Heart right ventricle (tissue), 16 donors: ENCODE data around the gene KLF18. TPM values are rescaled to one million over a fixed set of nuclear protein-coding genes. Genes with fewer than 3 reads are reported as not detected.

ENCODE experiments used
- ATAC-seq, 8 donors: fragments of 200-7000 bp; cut with Tn5 transposase; one replicate each; pipeline ENCODE4 v1.9.1; 2020; ENCODE audit warnings: mild to moderate bottlenecking in 8 of 8, moderate library complexity in 8 of 8, moderate number of reproducible peaks in 1 of 8
- DNase-seq, 2 donors: peaks; one replicate each; pipeline ENCODE4 v3.0.0-alpha.2; 2020
- H3K27ac ChIP-seq, 10 donors: fragments of 200-600 bp; sonication (generic) in 2 of 10; one replicate each; pipeline versions ENCODE4 v1.5.0 to v1.8.0; 2020 to 2022; ENCODE audit warnings: mild to moderate bottlenecking in 3 of 10
- H3K27me3 ChIP-seq, 7 donors: fragments of 200-600 bp; one replicate each; pipeline ENCODE4 v1.8.0; 2021 to 2022; ENCODE audit warnings: mild to moderate bottlenecking in 2 of 7
- H3K36me3 ChIP-seq, 9 donors: fragments of 200-600 bp; sonication (generic) in 1 of 9; one replicate each; pipeline versions ENCODE4 v1.5.0 to v1.8.0; 2020 to 2022; ENCODE audit warnings: mild to moderate bottlenecking in 2 of 9
- H3K4me1 ChIP-seq, 9 donors: fragments of 200-600 bp; sonication (generic) in 1 of 9; one replicate each; pipeline versions ENCODE4 v1.5.0 to v1.8.0; 2020 to 2022; ENCODE audit warnings: mild to moderate bottlenecking in 4 of 9
- H3K4me3 ChIP-seq, 10 donors: fragments of 200-600 bp; sonication (generic) in 2 of 10; one replicate each; pipeline versions ENCODE4 v1.5.0 to v1.8.0; 2020 to 2022; ENCODE audit warnings: mild to moderate bottlenecking in 7 of 10, moderate library complexity in 2 of 10
- H3K9me3 ChIP-seq, 11 donors: fragments of 200-600 bp in 10 of 11; sonication (generic) in 2 of 11; one replicate each; pipeline versions ENCODE4 v1.5.0 to v1.8.0; 2013 to 2022; ENCODE audit warnings: mild to moderate bottlenecking in 2 of 11, control low read depth in 1 of 11, moderate library complexity in 1 of 11
- CTCF ChIP-seq, 9 donors: fragments of 200-600 bp; sonication (generic) in 2 of 9; IDR thresholded peaks; one replicate each; pipeline versions ENCODE4 v1.5.0 to v1.8.0; 2021 to 2022; ENCODE audit warnings: antibody characterized with exemption in 9 of 9, mild to moderate bottlenecking in 5 of 9, moderate library complexity in 1 of 9
- WGBS, 2 donors: extraction: QIAGEN DNeasy Blood & Tissue Kit; methylation state at CpG; one replicate each; pipeline ENCODE4 v1.1.7; 2013; ENCODE audit warnings: inconsistent platforms in 1 of 2; 5-methylcytosine and 5-hydroxymethylcytosine counted together
- intact Hi-C, 10 donors: fragments of 100-400 bp; cut with DNase I; formaldehyde crosslinking; loops; one replicate each; pipeline versions ENCODE4 v1.11.1 to v1.14.2; 2022
- long read RNA-seq, 3 donors: library from polyadenylated mRNA; unstranded; transcript quantifications; one replicate each; pipeline ENCODE4 v2.0.0, GENCODE V29; 2020 to 2021
- polyA plus RNA-seq, 2 donors: library from polyadenylated mRNA; stranded (reverse); fragments of 200-250 nt; gene quantifications; one replicate each; pipeline ENCODE4 v1.2.3, GENCODE V29; 2013
- total RNA-seq, 10 donors: library from RNA; stranded (reverse); fragmentation: NEBNext Ultra II Directional in 3 of 10; extraction: Animal tissue kit (Norgen Biotek cat#: 25700) in 3 of 10; gene quantifications; one replicate each; pipeline versions ENCODE4 v1.2.1 to v1.2.4, GENCODE V29; 2021 to 2023
- donor health status: Arrhythmogenic right ventricular cardiomyopathy.
- donor health status: ischemic (EF 13 %, LVEDD 7.1; RV severe dilation, severe dysfunction).
- donor health status: healthy with polysubstance abuse.
- donor health status: DM: no; HTN: yes; CAD: no.
- donor health status: DM: no; HTN: no; CAD: no.
- donor health status: ischemic (EF 25% LVEDD 6.9; RV normal size, moderate dysfunction).
- donor health status: ischemic (EF 25% LVEDD 5.7; RV mildly dilated, moderate dysfunction).
- donor health status: healthy.
- donor health status: DM: yes; HTN: yes; CAD: no.
- donor health status: Ischemic cardiomyopathy.
- donor health status: ischemic (EF 35%, LVEDD 5.7; RV mildly dilated, moderate dysfunction).
- donor health status: nonischemic (EF 11% LVEDD 7.7; RV severe dilation, severe dysfunction).
- donor health status: DM: yes; HTN: yes; CAD: no.
- donor health status: PGD.
- donor health status: ischemic (EF 29% LVEDD 5.4; RV normal size, mild dysfunction).
- donor health status: nonischemic (EF 23%, LVEDD 6.1; RV moderate dilation, normal function).

The KLF18 gene
- total RNA-seq = not detected
- polyA plus RNA-seq = not detected
- long read RNA-seq, donor 1 = 0 reads
- long read RNA-seq, donor 2 = 0 reads
- long read RNA-seq, donor 3 = 0 reads

- no peak for TF ChIP-seq CTCF (IDR thresholded peaks at IDR 0.05)
- ATAC-seq = no peak
- no peak for DNase-seq
- WGBS, 2 donors = 93 to 96% methylated on average over 1 of the region's 1 CpG
- Histone ChIP-seq H3K27ac (no peak within 1 kb of the TSS), H3K4me3 (no peak within 1 kb of the TSS), H3K4me1 (no peaks in the 10 kb centered on the region), H3K27me3 (peaks cover 0 to 5% (median under 1%) of the 10 kb centered on the region in 7 donors), H3K9me3 (peaks cover 0 to 34% (median 20%) of the 10 kb centered on the region in 11 donors), H3K36me3 (no peaks in the 10 kb centered on the region)
- intact Hi-C loops = no loop called here
These were observed at the start of gene KLF18 for GRCh38 chr1:44141531-44141930. TSS of gene KLF18 (minus strand) at chr1:44141631. CDS start at chr1:44141631, 0 bp downstream.

GRCh38 chr1:44174630-44175029 is 33.2 kb upstream of the KLF18 start:
- no peak for ATAC-seq
- Histone ChIP-seq H3K36me3 (no peaks in the 10 kb centered on the region), H3K27ac (no peak overlapping the region), H3K9me3 (peaks cover 0 to 21% (median 2%) of the 10 kb centered on the region in 11 donors), H3K27me3 (peaks cover 0 to 14% (median 10%) of the 10 kb centered on the region in 7 donors), H3K4me3 (no peak overlapping the region), H3K4me1 (no peaks in the 10 kb centered on the region)
- intact Hi-C loops = no loop called here
- TF ChIP-seq CTCF (IDR thresholded peaks at IDR 0.05) = no peak
- 63 to 87% methylated on average over 1 of the region's 1 CpG for WGBS, 2 donors
- no peak for DNase-seq

GRCh38 chr1:44170281-44170823 is 28.9 kb upstream of the KLF18 start:
- Histone ChIP-seq H3K36me3 (no peaks in the 10 kb centered on the region), H3K4me3 (no peak overlapping the region), H3K9me3 (peaks cover 0 to 29% (median 3%) of the 10 kb centered on the region in 11 donors), H3K4me1 (no peaks in the 10 kb centered on the region), H3K27me3 (peaks cover 0 to 18% (median 12%) of the 10 kb centered on the region in 7 donors), H3K27ac (no peak overlapping the region)
- no peak for ATAC-seq
- 79 to 86% methylated on average over 3 of the region's 3 CpGs for WGBS, 2 donors
- intact Hi-C loops = no loop called here
- DNase-seq = no peak
- no peak for TF ChIP-seq CTCF (IDR thresholded peaks at IDR 0.05)

GRCh38 chr1:44168520-44169098 is 27.2 kb upstream of the KLF18 start:
- Histone ChIP-seq H3K27me3 (peaks cover 0 to 15% (median 11%) of the 10 kb centered on the region in 7 donors), H3K9me3 (peaks cover 0 to 15% (median 0%) of the 10 kb centered on the region in 11 donors), H3K4me3 (no peak overlapping the region), H3K4me1 (no peaks in the 10 kb centered on the region), H3K36me3 (no peaks in the 10 kb centered on the region), H3K27ac (no peak overlapping the region)
- intact Hi-C loops = no loop called here
- no peak for TF ChIP-seq CTCF (IDR thresholded peaks at IDR 0.05)
- no peak for ATAC-seq
- 90 to 91% methylated on average over 5 of the region's 5 CpGs for WGBS, 2 donors
- no peak for DNase-seq
